RKO (cell line): ENCODE measurements around the gene SMARCE1.

Experiments
- DNase-seq: peaks from one replicate; pipeline ENCODE4 v3.0.0-alpha.2; 2016; ENCODE audit warnings: low spot score

Gene SMARCE1

DNA sequence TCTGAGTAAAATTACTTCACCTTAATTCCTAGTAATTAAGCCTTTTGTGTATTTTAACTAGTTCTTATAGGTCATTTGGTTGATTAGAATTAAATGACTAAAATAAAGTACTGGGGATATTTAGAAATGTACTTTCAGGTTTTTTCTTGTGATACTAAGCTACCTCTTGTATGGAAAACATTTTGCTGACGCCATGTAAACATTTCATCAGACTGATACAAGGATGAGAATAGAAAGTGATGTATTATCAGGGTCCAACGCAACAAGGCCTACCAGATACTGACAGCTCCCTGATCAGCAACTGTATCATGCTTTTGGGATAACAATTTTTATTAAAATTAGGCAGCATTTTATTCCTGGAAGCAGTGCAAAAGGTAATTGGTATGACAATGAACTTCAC lies 1.7 kb downstream of the SMARCE1 start:
- DNase-seq, result no peak

DNA sequence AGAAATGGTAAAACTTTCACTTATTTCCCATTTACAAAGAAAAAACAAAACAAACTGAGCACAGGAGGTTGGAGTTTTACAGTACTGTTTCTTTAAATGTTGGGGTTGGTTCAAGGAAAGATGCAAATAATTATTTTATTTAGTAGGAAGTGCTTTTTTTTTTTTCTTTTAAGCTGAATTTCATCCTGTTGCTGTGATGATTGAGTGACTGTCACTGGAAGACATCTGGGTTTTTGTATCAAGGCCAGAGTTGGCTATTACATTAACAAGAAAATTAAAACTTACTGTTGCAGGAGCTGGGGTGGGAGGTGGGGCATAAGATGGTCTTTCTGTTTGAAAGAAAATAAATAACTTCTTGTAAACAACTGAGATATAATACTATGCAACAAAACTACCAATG lies 2.3 kb downstream of the SMARCE1 start:
- no peak for DNase-seq

DNA sequence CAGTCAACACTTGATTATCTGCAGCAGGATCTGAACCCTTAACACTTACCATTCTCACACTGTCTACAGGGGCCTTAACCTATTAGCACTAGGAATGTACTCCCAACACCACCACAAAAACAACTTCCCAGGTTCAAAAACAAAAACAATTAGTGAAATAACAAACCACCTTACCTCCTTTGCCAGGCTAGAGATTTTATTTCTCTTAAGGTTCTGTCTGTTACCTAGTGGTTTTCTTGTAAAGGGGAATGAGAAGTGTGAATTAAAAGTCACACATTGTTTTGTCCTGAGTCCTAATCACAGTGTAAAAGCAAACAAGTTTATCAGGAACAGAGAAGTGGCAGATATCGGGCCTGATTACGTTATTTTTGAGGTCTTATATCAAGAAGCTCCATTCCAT lies 9.7 kb downstream of the SMARCE1 start:
- no peak for DNase-seq

DNA sequence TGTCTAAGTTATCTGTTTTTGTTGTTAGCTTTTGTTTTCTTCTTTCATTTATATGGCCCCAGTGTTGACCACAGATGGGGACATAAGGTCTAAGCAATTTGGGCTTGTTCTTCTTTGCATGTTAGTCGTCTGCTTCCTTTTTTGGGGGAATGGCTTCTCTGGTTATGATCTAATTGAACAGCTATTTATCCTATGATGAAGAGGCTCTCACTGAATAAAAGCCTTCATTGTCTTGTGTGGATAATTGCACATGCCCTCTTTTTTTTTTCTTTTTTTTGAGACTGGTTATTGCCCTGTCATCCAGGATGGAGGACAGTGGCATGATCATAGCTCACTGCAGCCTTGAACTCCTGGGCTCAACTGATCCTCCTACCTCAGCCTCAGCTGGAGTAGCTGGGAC lies 13.7 kb downstream of the SMARCE1 start:
- no peak for DNase-seq

DNA sequence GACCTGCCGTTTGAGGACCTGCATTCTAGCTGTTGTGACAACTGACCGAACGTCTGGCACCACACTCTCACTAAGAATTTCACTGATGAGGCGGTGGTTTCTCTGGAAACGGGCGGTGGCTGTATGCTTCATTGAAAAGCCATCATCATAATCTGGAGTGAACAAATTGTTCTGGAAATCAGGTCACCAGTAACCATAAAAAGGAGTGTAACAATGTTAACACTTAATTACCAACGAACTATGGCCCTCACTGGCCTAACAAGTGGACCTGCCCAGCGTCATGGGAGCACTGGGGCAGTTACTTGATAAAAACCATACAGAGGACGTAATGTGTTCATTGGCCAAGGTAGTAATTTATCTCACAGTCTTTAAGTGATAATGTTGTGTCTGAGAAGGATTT lies 15.4 kb downstream of the SMARCE1 start:
- DNase-seq, result no peak

DNA sequence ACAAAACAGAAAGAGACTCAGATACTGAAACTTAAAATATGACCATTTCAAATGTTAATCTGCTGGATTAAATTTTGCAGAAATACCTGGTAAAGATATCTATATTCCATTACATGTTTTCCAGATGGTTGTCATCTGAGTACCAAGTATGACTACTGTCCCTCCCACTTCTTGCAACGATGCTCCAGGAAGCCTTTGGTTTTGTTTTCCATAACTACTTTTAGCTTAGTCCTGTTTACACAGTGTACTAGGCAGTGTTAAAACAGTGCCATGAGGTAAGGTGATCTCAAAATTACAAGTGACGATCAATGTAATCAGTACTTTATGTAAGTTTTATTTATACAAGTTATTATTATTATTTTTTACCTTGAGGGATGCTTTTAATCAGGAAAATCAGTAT lies 17.8 kb downstream of the SMARCE1 start:
- DNase-seq, result no peak

DNA sequence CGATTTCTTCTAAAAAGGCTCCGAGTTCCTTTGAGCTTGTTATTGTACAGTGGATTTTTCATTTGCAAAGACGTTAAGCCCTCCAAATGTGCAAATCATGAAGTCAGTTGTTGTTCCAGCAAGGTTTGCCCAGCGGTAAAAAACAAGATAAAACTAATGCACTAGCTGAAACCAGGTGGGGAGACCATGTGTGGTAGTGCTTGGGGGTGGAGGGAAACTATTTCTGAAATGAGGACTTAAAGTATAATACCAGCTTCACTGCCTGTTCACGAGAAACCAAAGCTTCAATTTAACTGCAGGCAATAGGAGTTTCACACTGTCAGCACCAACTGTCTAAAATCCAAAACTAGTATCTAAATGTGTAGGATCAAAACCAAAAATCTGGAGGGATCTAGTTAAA lies 22.3 kb downstream of the SMARCE1 start:
- no peak for DNase-seq

DNA sequence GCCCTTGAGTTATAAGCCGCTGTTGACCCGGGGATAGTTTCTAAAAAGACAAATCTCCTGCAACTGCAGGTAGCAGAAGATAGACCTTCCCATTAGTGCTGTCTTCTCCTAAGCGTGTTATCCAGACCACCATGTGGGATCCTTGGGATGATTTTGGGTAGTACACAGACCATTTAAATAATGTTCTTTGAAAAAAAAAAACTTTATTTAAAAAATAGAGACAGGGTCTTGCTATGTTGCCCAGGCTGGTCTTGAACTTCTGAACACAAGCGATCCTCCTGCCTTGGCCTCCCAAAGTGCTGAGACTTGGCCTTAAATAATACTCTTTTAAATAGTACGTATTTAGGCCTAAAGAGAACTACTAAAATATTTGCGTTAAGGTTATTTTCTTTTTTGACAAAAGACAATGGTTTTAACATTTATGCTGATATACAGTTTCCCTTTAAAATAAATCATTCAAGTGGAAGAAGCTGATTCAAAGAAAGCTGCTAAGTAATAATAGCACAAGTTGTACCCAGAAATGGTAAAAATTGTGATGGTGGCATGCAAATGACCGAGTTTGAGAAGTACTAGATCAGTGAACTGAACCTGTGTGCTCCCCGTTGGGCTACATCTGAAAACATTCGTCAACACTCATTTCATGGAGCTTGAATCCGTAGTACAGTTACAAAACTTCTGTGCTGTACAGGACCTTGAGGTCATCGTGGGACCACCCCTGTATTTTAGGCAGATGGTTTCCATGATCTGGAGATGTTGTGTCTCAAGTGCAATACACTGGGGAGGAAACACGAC lies 24.0 kb downstream of the SMARCE1 start:
- no peak for DNase-seq

DNA sequence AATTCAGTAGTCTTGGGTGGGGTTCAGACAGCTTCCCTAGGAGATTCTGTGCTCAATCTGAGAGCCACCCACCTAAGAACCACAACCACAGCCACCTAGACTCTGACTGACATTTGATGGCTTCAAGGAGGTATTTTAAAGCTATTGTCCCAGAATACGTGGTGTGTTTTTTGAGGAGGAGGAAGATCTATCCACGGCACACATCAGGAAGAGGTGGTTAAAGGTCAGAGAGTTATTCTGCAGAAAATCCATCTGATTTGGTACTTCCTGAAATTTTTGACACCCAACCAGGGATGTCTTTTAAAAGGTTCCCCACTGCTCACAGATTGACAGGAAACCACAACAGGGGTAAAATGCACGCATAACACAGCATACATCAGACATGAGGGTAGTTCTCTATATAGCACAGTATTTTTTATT lies 25.1 kb downstream of the SMARCE1 start:
- no peak for DNase-seq

DNA sequence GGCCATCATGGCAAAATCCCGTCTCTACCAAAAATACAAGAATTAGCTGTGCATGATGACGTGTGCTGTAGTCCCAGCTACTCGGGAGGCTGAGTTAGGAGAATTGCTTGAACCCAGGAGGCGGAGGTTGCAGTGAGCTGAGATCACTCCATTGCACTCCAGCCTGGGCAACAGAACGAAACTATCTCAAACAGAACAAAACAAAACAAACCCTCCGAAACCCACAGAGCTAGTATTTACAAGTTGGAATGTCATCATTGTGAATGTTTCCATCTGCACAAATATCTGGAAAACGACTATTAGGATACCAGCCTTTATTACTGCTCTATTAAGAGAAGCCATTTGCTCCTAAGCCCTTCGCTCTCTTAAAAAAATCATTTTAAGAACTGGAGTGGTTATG lies 26.0 kb downstream of the SMARCE1 start:
- no peak for DNase-seq

DNA sequence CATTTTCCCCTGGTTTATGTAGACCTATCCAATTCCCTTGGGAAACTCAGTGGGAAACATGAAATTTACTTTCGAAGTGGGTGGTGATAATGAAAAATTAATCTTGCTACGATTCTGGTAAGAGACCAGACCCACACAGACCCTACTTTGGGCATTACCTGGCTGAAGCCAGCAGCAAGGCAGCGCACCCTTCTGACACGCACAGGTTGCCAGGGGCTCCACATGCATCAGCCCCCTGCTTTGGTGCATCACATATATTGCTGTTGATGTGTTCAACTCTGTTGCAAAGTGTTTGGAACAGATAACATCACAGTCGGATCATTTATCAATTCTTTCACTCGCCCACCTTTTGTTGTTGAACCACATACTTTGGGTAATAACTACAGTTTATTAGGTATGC lies 26.6 kb downstream of the SMARCE1 start:
- DNase-seq, result no peak

DNA sequence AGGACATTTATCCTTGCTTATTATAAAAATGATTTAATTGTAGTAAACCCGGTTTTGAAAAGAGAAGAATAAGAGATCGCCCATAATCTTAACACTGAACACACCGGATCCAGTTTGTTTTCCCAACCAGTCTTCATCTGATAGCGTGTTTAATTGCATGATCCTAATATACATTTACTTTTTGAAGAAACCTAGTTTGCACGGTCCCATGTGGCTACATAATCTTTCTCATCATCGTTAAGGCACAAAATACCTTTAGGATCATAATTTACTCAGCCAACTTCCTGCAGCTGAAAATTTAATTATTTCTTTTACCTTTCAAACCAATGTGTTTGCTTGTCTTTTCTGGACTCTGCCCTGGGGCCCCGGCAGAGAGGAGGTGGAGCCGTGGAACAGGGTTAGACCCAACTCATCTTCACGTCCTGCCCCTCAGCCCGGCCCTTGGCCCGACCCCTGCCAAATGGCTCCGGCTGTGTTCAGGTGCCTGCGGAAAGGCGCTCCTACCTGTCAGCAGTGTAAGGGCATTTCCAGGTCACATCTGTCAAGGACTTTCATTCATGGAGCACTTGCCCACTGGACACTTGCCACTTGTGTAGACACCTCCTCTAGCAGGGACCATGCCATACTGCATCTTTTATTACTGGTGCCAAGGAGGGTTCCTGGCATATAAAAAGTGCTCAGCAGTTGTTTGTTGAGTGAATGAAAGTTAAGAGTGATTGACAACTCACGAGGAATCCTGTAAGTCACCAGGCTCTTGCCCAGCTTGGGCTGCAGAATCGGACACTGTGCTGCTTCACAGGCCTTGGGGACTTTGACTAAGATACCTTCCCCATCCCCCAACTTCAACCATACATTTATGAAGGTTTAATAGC lies 28.6 kb downstream of the SMARCE1 start:
- DNase-seq, result no peak

DNA sequence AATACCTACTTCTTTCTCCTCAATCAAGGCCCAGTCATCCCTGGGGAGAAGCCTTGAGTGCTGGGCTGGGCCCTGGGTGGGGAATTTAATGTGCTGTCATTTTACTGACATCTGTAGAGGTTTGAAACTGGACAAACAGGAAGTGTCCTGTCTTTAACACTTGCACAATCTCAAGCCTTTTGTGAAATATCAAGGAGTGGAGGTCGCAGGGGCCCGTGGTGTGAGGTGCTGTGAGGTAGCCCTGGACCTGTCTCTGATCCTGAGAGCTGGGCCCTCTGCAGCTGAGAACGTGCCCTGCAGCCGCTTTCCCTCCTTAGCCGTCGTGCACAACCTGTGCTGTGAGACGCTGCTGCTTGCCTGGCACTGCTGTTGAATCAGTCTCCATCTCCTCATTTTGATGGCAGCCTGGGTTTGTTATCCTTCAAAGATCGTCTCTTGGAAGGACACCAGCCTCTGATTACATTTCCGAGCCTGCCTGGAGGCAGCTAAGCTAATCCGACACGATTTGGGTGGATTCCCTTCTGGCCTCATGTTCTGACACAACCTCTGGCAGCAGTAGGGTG lies 29.9 kb downstream of the SMARCE1 start:
- no peak for DNase-seq

DNA sequence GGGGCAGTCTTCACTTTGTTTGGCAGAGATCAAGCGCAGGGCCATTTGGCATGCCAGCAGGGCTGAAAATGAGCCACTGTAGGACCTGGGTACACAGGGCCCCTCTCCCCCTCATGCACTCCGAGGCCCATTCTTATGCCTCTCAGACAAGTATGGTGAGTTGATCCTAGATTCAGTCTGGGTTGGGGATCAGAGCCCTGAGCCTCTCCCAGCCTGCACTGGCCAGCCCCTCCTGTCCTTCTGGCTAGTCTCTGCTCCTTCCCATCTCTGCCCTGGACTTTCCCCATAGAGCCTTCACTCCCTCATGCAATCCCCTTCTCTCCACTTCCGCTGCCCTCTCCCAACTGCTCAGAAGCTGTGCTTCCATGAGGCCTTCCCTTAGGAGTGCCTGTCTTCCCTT lies 31.0 kb downstream of the SMARCE1 start:
- no peak for DNase-seq

DNA sequence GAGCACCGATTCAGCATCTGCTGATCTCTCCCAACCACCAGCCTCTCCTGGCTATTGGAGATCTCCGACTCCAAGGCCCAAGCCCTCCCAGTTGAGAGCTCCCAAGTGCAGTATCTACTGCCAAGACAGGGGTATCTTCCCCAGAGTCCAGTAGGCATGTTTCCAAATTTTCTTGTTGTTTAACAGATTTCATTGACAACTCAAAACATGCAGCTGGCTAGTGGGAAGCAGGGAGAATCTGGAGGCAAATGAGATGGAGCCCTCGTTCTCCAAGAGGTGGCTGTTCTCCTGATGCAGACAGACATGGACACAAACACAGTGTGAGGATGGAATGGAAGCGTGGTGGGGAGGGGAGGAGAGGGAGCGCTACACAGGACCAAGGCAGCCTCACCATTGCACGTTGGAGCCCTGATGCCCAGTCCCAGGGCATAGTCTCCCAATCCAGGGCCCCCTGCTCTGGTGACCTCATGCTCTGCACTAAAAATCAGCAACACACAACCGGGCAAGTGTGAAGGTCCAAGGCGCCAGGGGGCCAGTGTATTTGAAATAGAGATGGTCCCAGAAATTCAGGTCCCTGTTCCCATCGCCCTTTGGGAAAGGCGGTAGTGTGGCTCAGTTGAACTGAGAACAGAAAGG lies 31.7 kb downstream of the SMARCE1 start:
- no peak for DNase-seq

DNA sequence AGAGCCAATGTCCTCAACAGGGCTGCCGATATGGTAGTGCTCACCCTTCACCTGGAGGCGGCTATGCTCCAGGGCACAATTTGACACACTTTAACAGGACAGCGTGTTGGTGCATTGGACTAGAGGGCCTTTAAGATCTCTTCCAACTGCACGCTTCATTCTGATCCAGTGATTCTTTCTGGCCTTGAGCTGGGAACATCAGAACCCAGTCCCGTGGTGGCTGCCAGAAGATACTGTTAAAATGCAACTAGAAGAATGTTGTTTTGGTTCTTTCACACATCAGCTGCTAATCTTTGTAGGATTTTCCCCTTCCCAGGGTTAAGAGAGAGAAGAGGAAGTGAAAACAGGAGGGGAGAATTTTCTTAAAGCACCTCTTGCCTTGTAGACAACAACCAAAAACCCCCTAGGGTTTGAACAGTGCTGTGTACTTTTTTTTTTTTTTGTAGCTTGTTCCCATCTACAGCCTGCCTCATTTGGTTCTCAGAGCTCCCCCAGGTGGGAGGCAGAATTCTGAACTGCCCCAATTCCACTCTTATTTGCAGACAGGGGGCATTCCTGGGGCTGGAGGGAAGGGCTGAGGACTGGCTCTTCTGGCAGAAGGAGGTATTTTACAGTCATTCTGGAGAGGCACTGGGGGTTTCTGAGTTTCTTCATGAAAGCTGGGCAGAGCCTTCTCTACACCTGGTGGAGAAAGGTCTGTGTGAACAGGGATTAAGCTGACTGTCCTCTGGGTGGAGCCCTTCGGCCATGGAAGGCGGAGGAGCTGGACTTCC lies 32.4 kb downstream of the SMARCE1 start:
- DNase-seq, result peak; percentile 64

DNA sequence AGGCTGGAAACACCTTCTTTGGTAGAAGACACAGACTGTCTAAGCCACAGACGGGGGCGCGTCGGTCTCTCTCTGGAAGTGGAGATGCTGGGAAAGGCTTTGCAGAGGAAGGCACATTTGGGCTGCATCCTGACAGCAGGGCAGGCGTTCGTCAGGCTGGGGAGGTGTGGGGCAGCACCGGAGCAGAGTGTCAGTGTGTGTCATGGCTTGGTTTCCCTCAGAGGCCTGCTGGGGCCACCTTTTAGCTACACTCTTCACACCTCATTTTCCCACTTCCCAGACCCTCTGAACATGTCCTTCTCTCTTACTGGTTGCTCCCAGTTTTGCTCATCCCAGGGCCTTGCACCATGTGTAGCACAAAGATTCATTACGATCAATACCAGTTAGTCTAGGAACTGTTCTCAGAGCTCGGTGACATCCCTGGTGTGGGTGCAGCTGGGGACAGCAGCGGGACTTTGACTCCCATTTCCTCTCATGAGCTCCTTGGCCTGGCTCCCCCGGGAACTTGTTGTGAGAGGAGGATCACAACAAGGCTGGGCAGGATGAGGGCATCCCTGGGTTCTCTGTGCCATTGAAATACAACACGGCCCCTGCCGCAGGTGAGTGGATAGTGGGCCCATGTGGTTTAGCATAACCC lies 33.1 kb downstream of the SMARCE1 start:
- no peak for DNase-seq

DNA sequence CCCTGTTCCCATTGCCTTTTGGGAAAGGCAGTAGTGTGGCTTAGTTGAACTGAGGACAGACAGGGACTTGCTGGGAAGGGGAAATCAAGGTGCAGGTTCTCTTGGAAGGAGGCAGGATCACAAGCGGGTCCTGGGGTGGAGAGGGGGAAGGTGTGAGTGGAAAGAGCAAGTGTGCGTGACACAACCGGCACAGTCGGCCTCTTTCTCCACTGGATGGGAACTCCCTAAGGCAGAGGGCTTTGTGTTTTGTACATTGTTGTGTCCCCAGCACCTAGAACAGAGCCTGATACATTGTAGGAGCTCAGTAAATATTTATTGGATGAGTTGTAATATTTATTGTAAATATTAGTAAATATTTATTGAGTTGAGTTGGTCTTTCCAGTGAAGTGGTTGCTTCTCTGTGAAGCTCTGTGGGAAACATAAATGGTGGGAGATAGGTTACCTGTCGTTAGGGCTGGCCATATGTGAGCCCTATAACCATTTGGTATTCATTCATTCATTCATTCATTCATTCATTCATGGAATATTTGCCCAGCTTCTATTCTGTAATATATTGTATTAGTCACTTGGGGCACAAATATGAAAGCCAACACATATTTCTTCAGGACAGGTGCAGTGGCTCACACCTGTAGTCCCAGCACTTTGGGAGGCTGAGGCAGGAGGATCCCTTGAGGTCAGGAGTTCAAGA lies 34.0 kb downstream of the SMARCE1 start:
- DNase-seq, result no peak

DNA sequence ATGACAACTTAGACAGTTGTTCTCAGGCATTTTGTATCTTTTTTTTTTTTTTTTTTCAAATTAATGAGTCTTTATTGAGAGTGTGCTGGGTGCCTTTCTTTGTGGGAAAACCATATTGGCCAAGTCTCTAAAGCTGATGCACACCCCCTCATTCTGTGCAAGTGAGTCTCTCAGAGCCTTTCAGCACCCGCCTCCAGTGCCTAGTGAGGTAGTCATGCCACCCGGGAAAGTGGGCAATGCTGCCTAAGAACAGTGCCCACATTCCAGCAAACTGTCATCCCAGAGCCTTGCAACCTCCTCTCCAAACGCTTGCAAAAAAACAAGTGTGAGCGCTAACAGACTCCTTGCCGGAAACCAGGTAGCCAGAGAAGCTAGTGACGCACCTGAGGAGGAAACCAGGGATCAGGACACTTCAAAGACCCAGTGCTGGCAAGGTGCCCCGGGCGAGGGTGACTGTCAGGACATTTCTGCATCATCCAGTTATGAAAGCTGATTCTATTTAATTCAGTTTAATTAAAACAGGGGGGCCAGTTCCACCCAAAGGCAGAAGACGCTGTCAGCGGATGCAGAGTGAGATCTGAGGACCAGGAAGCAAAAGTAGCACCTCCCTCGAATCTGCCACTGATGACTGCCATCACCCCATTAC lies 34.9 kb downstream of the SMARCE1 start:
- no peak for DNase-seq

DNA sequence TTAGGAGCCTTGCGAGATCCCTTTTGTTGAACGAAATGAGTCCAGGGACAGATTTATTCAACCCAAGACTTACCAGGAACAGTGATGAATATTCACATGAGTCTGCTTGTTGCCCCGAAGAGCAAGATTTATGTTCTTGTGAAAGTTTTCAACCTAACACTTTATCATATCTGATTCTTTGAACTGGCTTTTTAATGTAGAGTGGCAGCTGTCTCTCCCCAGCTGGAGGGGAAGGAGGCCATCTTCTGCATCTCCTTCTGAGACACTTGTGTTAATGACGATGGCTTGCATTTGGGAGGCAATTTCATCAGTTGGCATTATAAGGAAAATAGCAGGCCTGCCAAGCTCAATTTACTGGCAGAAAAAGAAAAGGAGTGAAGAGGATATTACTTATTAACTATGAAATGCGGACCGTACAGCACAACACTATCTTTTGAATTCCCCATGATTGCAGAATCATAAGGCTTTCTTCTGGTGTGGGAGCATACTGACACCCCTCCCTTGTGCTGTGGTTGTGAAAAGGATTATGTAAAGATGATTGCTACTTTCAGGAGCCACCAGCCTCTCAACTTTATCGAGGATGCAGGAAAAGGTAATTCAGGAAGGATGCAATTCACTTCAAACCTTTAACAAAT lies 35.7 kb downstream of the SMARCE1 start:
- DNase-seq, result no peak
